ENCODE data around the gene NRXN3.

The NRXN3 gene

DNA sequence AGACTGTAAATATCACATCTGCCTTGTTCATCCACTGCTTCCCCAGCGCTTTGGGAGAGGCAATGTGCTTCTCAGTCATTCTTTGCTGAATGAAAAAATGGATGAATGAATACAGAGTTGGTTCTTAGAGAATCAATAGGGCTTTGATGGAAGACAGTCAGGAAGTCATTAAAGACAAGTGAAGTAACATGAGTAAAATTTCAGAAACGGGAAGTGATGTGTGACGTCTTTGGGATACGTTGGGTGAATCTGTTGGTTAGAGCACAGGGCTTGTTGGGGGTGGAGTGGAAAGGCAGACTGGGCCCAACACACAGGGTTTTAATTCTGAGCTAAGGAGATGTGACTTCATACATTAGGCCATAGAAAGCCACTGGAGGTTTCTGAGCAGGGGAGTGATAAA lies 39.0 kb upstream of the NRXN3 start:
- Histone ChIP-seq H3K4me3 (ENCODE audit: low read depth, low read length, poor library complexity, severe bottlenecking) (no peak overlapping the region), H2AFZ (ENCODE audit: low read length) (no peak overlapping the region)

DNA sequence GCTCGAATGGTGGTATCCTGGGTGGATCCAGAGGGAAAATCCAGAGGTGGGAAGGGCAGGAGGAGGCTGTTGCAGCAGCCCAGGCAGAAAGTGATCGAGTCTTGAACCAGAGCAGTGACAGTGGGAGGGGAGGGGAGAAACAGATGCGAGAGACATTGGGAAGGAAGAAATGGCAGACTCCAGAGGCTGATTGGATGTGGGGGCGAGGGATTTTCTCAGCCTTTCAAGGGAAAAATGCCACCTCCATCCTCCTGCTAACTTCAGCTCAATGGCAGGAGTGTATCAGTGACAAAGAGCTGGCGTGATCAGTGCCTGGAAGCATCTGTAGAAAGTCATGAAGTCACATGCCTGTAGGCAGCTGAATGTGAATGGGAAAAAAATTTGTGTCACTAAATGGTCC lies 38.6 kb upstream of the NRXN3 start:
- Histone ChIP-seq H3K27me3 (ENCODE audit: insufficient read depth, low read length) (no peaks in the 10 kb centered on the region), H3K4me3 (ENCODE audit: low read depth, low read length, poor library complexity, severe bottlenecking) (no peak overlapping the region), H2AFZ (ENCODE audit: low read length) (no peak overlapping the region), H4K20me1 (ENCODE audit: insufficient read depth, low read length) (no peaks in the 10 kb centered on the region), H3K9me3 (ENCODE audit: low read length) (no peaks in the 10 kb centered on the region), H3F3A (ENCODE audit: insufficient read depth, low read length) (no peaks in the 10 kb centered on the region), H3K9me2 (ENCODE audit: low read depth, low read length) (no peaks in the 10 kb centered on the region), H3K27ac (ENCODE audit: low read depth, low read length, poor library complexity, severe bottlenecking) (no peak overlapping the region), H3K9ac (ENCODE audit: low read length) (no peak overlapping the region), H3K36me3 (ENCODE audit: insufficient read depth, low read length) (no peaks in the 10 kb centered on the region), H3K79me2 (ENCODE audit: insufficient read depth, low read length) (no peaks in the 10 kb centered on the region), H3K4me1 (ENCODE audit: insufficient read depth, low read length, severe bottlenecking) (no peaks in the 10 kb centered on the region), H3K4me2 (ENCODE audit: low read length) (no peak overlapping the region)
- TF ChIP-seq, protein P1, sequence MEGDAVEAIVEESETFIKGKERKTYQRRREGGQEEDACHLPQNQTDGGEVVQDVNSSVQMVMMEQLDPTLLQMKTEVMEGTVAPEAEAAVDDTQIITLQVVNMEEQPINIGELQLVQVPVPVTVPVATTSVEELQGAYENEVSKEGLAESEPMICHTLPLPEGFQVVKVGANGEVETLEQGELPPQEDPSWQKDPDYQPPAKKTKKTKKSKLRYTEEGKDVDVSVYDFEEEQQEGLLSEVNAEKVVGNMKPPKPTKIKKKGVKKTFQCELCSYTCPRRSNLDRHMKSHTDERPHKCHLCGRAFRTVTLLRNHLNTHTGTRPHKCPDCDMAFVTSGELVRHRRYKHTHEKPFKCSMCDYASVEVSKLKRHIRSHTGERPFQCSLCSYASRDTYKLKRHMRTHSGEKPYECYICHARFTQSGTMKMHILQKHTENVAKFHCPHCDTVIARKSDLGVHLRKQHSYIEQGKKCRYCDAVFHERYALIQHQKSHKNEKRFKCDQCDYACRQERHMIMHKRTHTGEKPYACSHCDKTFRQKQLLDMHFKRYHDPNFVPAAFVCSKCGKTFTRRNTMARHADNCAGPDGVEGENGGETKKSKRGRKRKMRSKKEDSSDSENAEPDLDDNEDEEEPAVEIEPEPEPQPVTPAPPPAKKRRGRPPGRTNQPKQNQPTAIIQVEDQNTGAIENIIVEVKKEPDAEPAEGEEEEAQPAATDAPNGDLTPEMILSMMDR (IDR thresholded peaks at IDR 0.05; ENCODE audit: low read length): no peak
- TF ChIP-seq EZH2 (IDR thresholded peaks at IDR 0.05; ENCODE audit: borderline replicate concordance, low read length): no peak

More for the DNA sequence above, 39.0 kb upstream of the NRXN3 start:
- no peak overlapping the region for H3K9ac ChIP-seq (ENCODE audit: low read length)
- no peaks in the 10 kb centered on the region for H4K20me1 ChIP-seq (ENCODE audit: insufficient read depth, low read length)
- H3K79me2 ChIP-seq (ENCODE audit: insufficient read depth, low read length): no peaks in the 10 kb centered on the region
- no peak overlapping the region for H3K27ac ChIP-seq (ENCODE audit: low read depth, low read length, poor library complexity, severe bottlenecking)
- H3K9me2 ChIP-seq (ENCODE audit: low read depth, low read length): no peaks in the 10 kb centered on the region
- no peaks in the 10 kb centered on the region for H3F3A ChIP-seq (ENCODE audit: insufficient read depth, low read length)
- no peaks in the 10 kb centered on the region for H3K9me3 ChIP-seq (ENCODE audit: low read length)
- no peaks in the 10 kb centered on the region for H3K4me1 ChIP-seq (ENCODE audit: insufficient read depth, low read length, severe bottlenecking)
- no peak for TF ChIP-seq EZH2 (IDR thresholded peaks at IDR 0.05; ENCODE audit: borderline replicate concordance, low read length)
- TF ChIP-seq, protein P1 (IDR thresholded peaks at IDR 0.05; ENCODE audit: low read length): no peak
- H3K4me2 ChIP-seq (ENCODE audit: low read length): no peak overlapping the region
- no peaks in the 10 kb centered on the region for H3K36me3 ChIP-seq (ENCODE audit: insufficient read depth, low read length)
- no peaks in the 10 kb centered on the region for H3K27me3 ChIP-seq (ENCODE audit: insufficient read depth, low read length)

DNA sequence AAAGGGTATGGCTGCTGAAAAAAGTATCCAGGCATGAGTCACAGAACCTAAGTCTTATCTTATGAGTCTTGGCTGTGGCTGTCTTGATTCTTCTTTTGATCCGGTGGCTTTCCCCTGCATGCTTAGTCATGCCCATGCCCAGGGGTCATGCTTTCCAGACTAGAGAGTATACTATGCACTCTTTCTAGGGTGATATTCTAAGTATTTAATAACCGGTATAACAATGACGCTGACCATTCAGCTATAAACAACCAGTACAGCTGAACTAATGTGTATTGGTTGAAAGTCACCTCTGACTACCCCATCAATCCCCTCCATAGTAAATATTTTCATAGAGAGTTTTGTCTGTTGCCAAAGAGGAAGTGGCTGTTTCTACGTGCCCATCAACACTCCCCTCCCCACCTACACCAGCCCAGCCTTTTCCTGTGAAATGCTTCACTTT lies 34.7 kb upstream of the NRXN3 start:
- Histone ChIP-seq H3K27ac (ENCODE audit: low read depth, low read length, poor library complexity, severe bottlenecking) (no peak overlapping the region), H4K20me1 (ENCODE audit: insufficient read depth, low read length) (no peaks in the 10 kb centered on the region), H3F3A (ENCODE audit: insufficient read depth, low read length) (no peaks in the 10 kb centered on the region), H3K9ac (ENCODE audit: low read length) (no peak overlapping the region), H3K4me2 (ENCODE audit: low read length) (no peak overlapping the region), H3K4me1 (ENCODE audit: insufficient read depth, low read length, severe bottlenecking) (no peaks in the 10 kb centered on the region), H3K9me2 (ENCODE audit: low read depth, low read length) (no peaks in the 10 kb centered on the region), H3K79me2 (ENCODE audit: insufficient read depth, low read length) (no peaks in the 10 kb centered on the region), H3K36me3 (ENCODE audit: insufficient read depth, low read length) (no peaks in the 10 kb centered on the region), H3K4me3 (ENCODE audit: low read depth, low read length, poor library complexity, severe bottlenecking) (no peak overlapping the region), H3K9me3 (ENCODE audit: low read length) (no peaks in the 10 kb centered on the region), H2AFZ (ENCODE audit: low read length) (no peak overlapping the region), H3K27me3 (ENCODE audit: insufficient read depth, low read length) (no peaks in the 10 kb centered on the region; the same call in 1 of the 2 replicates)
- TF ChIP-seq, protein P1 (IDR thresholded peaks at IDR 0.05; ENCODE audit: low read length): no peak
- TF ChIP-seq EZH2 (IDR thresholded peaks at IDR 0.05; ENCODE audit: borderline replicate concordance, low read length): no peak

Data from OCI-LY1 (cell line).